ENCODE data around the gene GEMIN7.

- TF ChIP-seq CTCF (IDR thresholded peaks at IDR 0.05 in 8 of 11, conservative IDR thresholded peaks at IDR 0.05 in 3 of 11) (no peak), POLR2AphosphoS5 (IDR thresholded peaks at IDR 0.05) (no peak), POLR2A (IDR thresholded peaks at IDR 0.05) (no peak)
Measured at GRCh38 chr19:45101806-45102205, 22.7 kb downstream of the GEMIN7 start.

Measured in spleen (tissue), 7 donors.